Stimulated activated naive B cell treated with anti-CD40 and anti-IgM and Interleukin-4, amounts not matched to agents 10 μg/mL and 1 μg/mL and 100 μg/mL, for 72 hours (primary cell): ENCODE data around the gene LRIT2.

ENCODE experiments used
- ATAC-seq, 2 donors: fragments of 150-1000 bp; cut with Tn5 transposase; replicated peaks; 2 replicates each; pipeline ENCODE4 v1.10.0; 2021; ENCODE audit warnings: moderate library complexity in 1 of 2
- DNase-seq: peaks from one replicate; pipeline ENCODE4 v3.0.0; 2021
- H3K27ac Mint-ChIP-seq: one replicate; pipeline ENCODE4 v1.8.0; 2022; ENCODE audit warnings: mild to moderate bottlenecking, mixed read lengths
- H3K27me3 Mint-ChIP-seq, 2 donors: one replicate each; pipeline ENCODE4 v1.8.0; 2022; ENCODE audit warnings: mixed read lengths in 2 of 2
- H3K36me3 Mint-ChIP-seq, 2 donors: one replicate each; pipeline ENCODE4 v1.8.0; 2022; ENCODE audit warnings: mixed read lengths in 2 of 2, mild to moderate bottlenecking in 1 of 2
- H3K4me1 Mint-ChIP-seq, 2 donors: one replicate each; pipeline ENCODE4 v1.8.0; 2022; ENCODE audit warnings: mixed read lengths in 2 of 2, mild to moderate bottlenecking in 1 of 2
- H3K4me3 Mint-ChIP-seq, 2 donors: one replicate each; pipeline ENCODE4 v1.8.0; 2022; ENCODE audit warnings: mild to moderate bottlenecking in 2 of 2, mixed read lengths in 2 of 2, moderate library complexity in 1 of 2
- H3K9me3 Mint-ChIP-seq, 2 donors: one replicate each; pipeline ENCODE4 v1.8.0; 2022; ENCODE audit warnings: mixed read lengths in 2 of 2, mild to moderate bottlenecking in 1 of 2

LRIT2 gene

GRCh38 chr10:84232376-84232775 lies 7.0 kb upstream of the LRIT2 start:
- Mint-ChIP-seq H3K27ac (no peak overlapping the region), H3K36me3 (no peaks in the 10 kb centered on the region), H3K9me3 (peaks cover 0 to 5% of the 10 kb centered on the region in 2 donors), H3K27me3 (peaks cover 13 to 30% of the 10 kb centered on the region in 2 donors), H3K4me1 (no peaks in the 10 kb centered on the region), H3K4me3 (no peak overlapping the region)
- ATAC-seq (no peak), DNase-seq (no peak)

- H3K27me3 Mint-ChIP-seq: peaks cover 9 to 21% of the 10 kb centered on the region in 2 donors
- H3K4me1 Mint-ChIP-seq: no peaks in the 10 kb centered on the region
These were observed 5.0 kb upstream of the LRIT2 start for GRCh38 chr10:84230359-84230758.

DNA sequence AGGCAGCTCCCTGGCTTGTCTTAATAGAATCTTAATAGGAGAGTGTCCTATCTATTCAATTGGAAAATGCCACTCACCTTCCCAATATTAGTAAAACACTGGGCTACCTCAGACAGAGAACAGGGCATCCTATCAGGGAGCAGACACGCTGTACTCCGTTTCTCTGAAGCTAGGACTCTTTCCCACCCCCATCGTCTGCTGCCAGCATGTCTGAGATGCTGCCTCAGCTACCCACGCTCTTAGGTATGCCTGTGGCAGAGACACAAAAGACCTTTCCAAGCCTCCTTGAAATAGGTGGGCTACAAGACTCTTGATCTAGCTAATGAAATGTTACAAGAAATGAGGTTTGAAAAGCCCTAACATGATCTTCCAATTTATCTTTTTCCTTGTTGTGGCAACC lies 2.5 kb upstream of the LRIT2 start:
- DNase-seq: no peak
- H3K36me3 Mint-ChIP-seq: no peaks in the 10 kb centered on the region
- H3K4me3 Mint-ChIP-seq: no peak overlapping the region
- peaks cover 13 to 35% of the 10 kb centered on the region in 2 donors for H3K27me3 Mint-ChIP-seq
- no peak overlapping the region for H3K27ac Mint-ChIP-seq
- no peaks in the 10 kb centered on the region for H3K4me1 Mint-ChIP-seq
- peaks cover 0 to 5% of the 10 kb centered on the region in 2 donors for H3K9me3 Mint-ChIP-seq
- ATAC-seq: no peak

More at GRCh38 chr10:84230359-84230758, 5.0 kb upstream of the LRIT2 start:
- ATAC-seq: no peak
- H3K36me3 Mint-ChIP-seq: no peaks in the 10 kb centered on the region
- H3K9me3 Mint-ChIP-seq: peaks cover 0 to 5% of the 10 kb centered on the region in 2 donors
- no peak for DNase-seq
- no peak overlapping the region for H3K27ac Mint-ChIP-seq
- no peak overlapping the region for H3K4me3 Mint-ChIP-seq

DNA sequence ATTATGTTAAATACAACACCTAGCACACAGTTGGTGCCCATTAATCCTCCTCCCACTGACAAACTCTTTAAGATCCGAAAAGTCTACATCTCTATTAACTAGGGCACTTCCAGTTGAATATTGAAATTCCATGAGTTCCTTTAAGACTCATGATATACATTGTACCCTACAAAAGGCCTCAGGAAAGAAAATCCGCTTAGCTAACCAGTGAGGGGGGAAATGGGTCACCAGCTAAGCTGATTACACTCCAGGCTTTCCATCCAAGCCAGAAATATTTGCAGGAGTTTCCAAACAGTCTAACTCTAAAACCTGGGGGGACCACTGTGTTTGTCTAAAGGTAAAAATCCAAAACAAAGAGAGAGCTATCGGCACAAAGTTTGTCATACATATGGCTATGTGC lies 1.3 kb upstream of the LRIT2 start:
- Mint-ChIP-seq H3K27me3 (peaks cover 14 to 29% of the 10 kb centered on the region in 2 donors), H3K9me3 (peaks cover 0 to 5% of the 10 kb centered on the region in 2 donors), H3K4me1 (no peaks in the 10 kb centered on the region), H3K27ac (no peak overlapping the region), H3K36me3 (no peaks in the 10 kb centered on the region), H3K4me3 (no peak overlapping the region)
- ATAC-seq (no peak), DNase-seq (no peak)

DNA sequence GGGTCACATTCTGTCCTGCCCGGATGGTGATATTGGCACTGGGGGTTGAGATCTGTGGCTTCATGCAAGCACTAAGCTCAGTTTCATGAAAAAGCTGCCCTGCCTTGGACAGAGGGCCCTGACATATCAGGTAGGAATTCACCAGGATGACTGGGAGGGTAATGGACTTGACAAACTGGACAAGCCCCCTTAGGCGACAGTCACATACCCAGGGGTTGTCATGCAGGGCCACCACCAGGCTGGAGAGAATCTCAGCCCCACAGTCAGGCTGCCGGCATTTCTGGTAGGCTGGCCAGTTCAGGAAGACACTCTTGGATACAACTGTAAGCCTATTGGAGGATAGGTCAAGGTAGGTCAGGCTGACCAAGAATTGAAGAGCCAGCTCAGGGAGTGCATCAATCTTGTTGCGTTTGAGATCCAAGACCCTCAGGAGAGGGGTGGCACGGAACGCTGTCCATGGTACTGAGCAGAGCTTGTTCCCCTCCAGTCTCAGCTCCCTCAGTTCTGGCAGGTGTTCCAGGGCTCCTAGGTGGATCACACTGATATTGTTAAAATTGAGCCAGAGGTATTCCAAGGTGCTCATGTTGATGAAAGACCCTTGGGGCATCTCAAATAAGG lies 824 bp downstream of the LRIT2 start:
- H3K27me3 Mint-ChIP-seq: peaks cover 16 to 37% of the 10 kb centered on the region in 2 donors
- H3K27ac Mint-ChIP-seq: no peak overlapping the region
- ATAC-seq (no peak), DNase-seq (no peak)
- no peaks in the 10 kb centered on the region for H3K4me1 Mint-ChIP-seq
- H3K9me3 Mint-ChIP-seq: peaks cover 2 to 5% of the 10 kb centered on the region in 2 donors
- no peaks in the 10 kb centered on the region for H3K36me3 Mint-ChIP-seq
- no peak overlapping the region for H3K4me3 Mint-ChIP-seq

GRCh38 chr10:84221916-84222315 lies 3.4 kb downstream of the LRIT2 start:
- peaks cover 4 to 7% of the 10 kb centered on the region in 2 donors for H3K9me3 Mint-ChIP-seq
- H3K27me3 Mint-ChIP-seq: peaks cover 24 to 25% of the 10 kb centered on the region in 2 donors
- ATAC-seq: no peak
- no peaks in the 10 kb centered on the region for H3K4me1 Mint-ChIP-seq
- no peaks in the 10 kb centered on the region for H3K36me3 Mint-ChIP-seq
- H3K4me3 Mint-ChIP-seq: no peak overlapping the region
- no peak for DNase-seq
- H3K27ac Mint-ChIP-seq: no peak overlapping the region

- Mint-ChIP-seq H3K36me3 (no peaks in the 10 kb centered on the region), H3K27me3 (peaks cover 13 to 25% of the 10 kb centered on the region in 2 donors), H3K4me3 (no peak overlapping the region), H3K9me3 (peaks cover 4 to 7% of the 10 kb centered on the region in 2 donors), H3K27ac (no peak overlapping the region), H3K4me1 (peaks cover 0 to 2% of the 10 kb centered on the region in 2 donors)
- DNase-seq (no peak), ATAC-seq (no peak)
These were observed 7.6 kb downstream of the LRIT2 start for GRCh38 chr10:84217746-84218145.

DNA sequence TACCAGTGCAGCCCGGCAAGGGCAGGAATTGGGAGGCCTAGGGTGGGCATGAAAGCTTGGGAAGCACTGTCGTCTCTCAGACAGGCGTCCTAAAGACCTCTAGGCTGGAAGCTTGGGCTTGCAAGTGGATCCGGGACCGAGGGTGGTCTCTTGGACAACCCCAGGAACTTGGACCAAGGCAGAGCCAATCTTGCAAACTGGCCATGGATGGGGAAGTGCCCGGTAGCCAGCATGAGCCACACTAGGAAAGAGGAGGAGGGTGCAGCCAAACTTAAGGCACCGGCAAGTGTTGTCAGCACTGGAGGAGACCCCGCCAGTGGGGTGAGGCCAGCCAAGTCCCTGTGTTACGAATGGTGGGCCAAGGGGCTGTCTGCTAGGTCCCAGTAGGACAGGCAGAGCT lies 8.5 kb downstream of the LRIT2 start:
- H3K27me3 Mint-ChIP-seq: peaks cover 13 to 22% of the 10 kb centered on the region in 2 donors
- DNase-seq (no peak), ATAC-seq (no peak)
- no peak overlapping the region for H3K27ac Mint-ChIP-seq
- H3K9me3 Mint-ChIP-seq: peaks cover 4 to 7% of the 10 kb centered on the region in 2 donors
- H3K4me3 Mint-ChIP-seq: no peak overlapping the region
- peaks cover 0 to 2% of the 10 kb centered on the region in 2 donors for H3K4me1 Mint-ChIP-seq
- H3K36me3 Mint-ChIP-seq: no peaks in the 10 kb centered on the region

GRCh38 chr10:84214612-84215235 lies 10.6 kb downstream of the LRIT2 start:
- Mint-ChIP-seq H3K4me1 (peaks cover 0 to 2% of the 10 kb centered on the region in 2 donors), H3K4me3 (peak overlapping the region in 1 of 2 donors; percentile 30), H3K27me3 (peaks cover 8 to 18% of the 10 kb centered on the region in 2 donors), H3K9me3 (peaks cover 4 to 7% of the 10 kb centered on the region in 2 donors), H3K36me3 (no peaks in the 10 kb centered on the region), H3K27ac (no peak overlapping the region)
- peak; percentile 13 for DNase-seq
- ATAC-seq: peak; percentile 58 to 82

- peaks cover 8 to 14% of the 10 kb centered on the region in 2 donors for H3K27me3 Mint-ChIP-seq
- peaks cover 0 to under 1% of the 10 kb centered on the region in 2 donors for H3K9me3 Mint-ChIP-seq
- peaks cover 0 to 2% of the 10 kb centered on the region in 2 donors for H3K4me1 Mint-ChIP-seq
- H3K4me3 Mint-ChIP-seq: peak overlapping the region; percentile 30 to 38
- DNase-seq: no peak
- peak in 1 of 2 donors; percentile 31 for ATAC-seq
- no peak overlapping the region for H3K27ac Mint-ChIP-seq
- H3K36me3 Mint-ChIP-seq: no peaks in the 10 kb centered on the region
These were observed 11.2 kb downstream of the LRIT2 start for GRCh38 chr10:84214046-84214572.

DNA sequence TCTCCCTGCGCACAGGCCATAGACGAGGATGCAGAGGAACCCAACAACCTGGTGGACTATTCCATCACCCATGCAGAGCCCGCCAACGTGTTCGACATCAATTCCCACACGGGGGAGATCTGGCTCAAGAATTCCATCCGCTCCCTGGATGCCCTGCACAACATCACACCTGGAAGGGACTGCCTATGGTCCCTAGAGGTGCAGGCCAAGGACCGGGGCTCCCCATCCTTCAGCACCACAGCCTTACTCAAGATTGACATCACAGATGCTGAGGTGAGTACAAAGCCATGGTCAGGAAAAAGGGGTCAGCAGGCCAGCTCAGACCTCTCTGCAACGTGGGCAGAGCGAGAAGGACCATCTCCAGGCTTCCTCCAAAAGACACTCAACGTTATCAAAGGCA lies 12.3 kb downstream of the LRIT2 start:
- H3K36me3 Mint-ChIP-seq: no peaks in the 10 kb centered on the region
- no peak for ATAC-seq
- H3K27ac Mint-ChIP-seq: no peak overlapping the region

DNA sequence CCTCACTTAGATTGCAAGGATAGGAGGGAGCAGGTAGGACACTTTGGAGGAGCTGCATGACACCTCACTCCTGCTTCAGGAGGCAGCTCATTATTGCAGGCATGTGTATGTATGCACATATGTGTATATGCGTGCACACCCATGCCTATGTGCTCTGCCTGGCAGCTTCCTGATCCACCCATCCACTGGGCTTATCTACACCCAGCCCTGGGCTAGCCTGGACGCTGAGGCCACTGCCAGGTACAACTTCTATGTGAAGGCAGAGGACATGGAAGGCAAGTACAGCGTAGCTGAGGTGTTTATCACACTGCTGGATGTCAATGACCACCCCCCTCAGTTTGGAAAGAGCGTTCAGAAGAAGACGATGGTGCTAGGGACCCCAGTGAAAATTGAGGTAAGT lies 13.3 kb downstream of the LRIT2 start:
- no peak overlapping the region for H3K27ac Mint-ChIP-seq
- DNase-seq: no peak
- H3K9me3 Mint-ChIP-seq: no peaks in the 10 kb centered on the region
- H3K4me1 Mint-ChIP-seq: peaks cover 0 to 2% of the 10 kb centered on the region in 2 donors
- peak in 1 of 2 donors; percentile 4 for ATAC-seq
- peaks cover 10 to 20% of the 10 kb centered on the region in 2 donors for H3K27me3 Mint-ChIP-seq
- no peaks in the 10 kb centered on the region for H3K36me3 Mint-ChIP-seq
- no peak overlapping the region for H3K4me3 Mint-ChIP-seq

More for the DNA sequence above, 12.3 kb downstream of the LRIT2 start:
- peaks cover 8 to 21% of the 10 kb centered on the region in 2 donors for H3K27me3 Mint-ChIP-seq
- no peak for DNase-seq
- no peak overlapping the region for H3K4me3 Mint-ChIP-seq
- peaks cover 0 to 2% of the 10 kb centered on the region in 2 donors for H3K4me1 Mint-ChIP-seq
- H3K9me3 Mint-ChIP-seq: no peaks in the 10 kb centered on the region

- ATAC-seq: peak in 1 of 2 donors; percentile 17
- Mint-ChIP-seq H3K27me3 (peaks cover 14 to 25% of the 10 kb centered on the region in 2 donors), H3K36me3 (no peaks in the 10 kb centered on the region)
These were observed 13.8 kb downstream of the LRIT2 start for GRCh38 chr10:84211566-84211965.

GRCh38 chr10:84208023-84208422 lies 17.3 kb downstream of the LRIT2 start:
- no peak for ATAC-seq
- Mint-ChIP-seq H3K9me3 (no peaks in the 10 kb centered on the region), H3K4me3 (no peak overlapping the region), H3K4me1 (peaks cover 0 to 4% of the 10 kb centered on the region in 2 donors), H3K27me3 (peaks cover 18 to 27% of the 10 kb centered on the region in 2 donors), H3K27ac (no peak overlapping the region), H3K36me3 (no peaks in the 10 kb centered on the region)
- DNase-seq: no peak

More at GRCh38 chr10:84211566-84211965, 13.8 kb downstream of the LRIT2 start:
- Mint-ChIP-seq H3K4me3 (no peak overlapping the region), H3K27ac (no peak overlapping the region), H3K4me1 (peaks cover 0 to 2% of the 10 kb centered on the region in 2 donors), H3K9me3 (no peaks in the 10 kb centered on the region)
- DNase-seq: no peak
